Measurements from ENCODE around the gene SAG. TPM values are rescaled to one million over a fixed set of nuclear protein-coding genes. Genes with fewer than 3 reads are reported as not detected.
"Not testable (repeated sequence)": the region's sequence is repeated elsewhere in the genome, so short reads cannot be mapped to it uniquely, and the experiment has no call there.

Gene SAG
- total RNA-seq, 1 donor from 2014 or later: not detected

DNA sequence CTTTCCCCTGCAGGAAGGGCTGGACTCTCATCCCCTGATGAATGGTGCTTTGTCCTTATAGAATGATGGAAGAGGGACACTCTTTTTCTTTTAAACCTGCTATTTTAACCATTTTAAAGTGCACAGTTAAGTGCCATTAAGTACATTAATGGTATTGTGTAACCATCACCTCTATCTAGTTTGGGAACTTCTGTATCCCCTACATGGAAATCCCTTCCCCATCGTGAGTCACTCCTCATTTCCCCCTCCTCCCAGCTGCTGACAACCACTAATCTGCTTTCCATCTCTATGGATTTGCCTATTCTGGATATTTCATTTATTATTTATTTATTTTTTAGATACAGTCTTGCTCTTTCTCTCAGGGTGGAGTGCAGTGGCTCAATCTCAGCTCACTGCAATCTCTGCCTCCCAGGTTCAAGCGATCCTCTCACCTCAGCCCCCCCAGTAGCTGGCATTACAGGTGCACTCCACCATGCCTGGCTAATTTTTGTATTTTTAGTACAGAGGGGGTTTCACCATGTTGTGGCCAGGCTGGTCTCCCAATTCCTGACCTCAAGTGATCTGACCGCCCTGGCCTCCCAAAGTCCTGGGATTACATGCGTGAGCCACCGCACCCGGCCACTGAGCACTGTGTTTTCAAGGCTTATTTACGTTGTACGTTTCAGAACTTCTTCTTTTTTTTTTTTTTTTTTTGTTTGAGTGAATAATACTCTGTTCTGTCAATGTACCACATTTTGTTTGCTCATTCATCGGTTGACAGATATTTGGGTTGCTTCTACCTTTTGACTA, 62.5 kb downstream of the SAG start:
- no peak overlapping the region for H3K4me3 ChIP-seq (ENCODE audit: low read depth, low read length)
- no peaks in the 10 kb centered on the region for H3K27me3 ChIP-seq (ENCODE audit: control insufficient read depth, insufficient read depth, low read length)
- H3K36me3 ChIP-seq (ENCODE audit: control insufficient read depth, insufficient read depth, low read length): no peaks in the 10 kb centered on the region
- TF ChIP-seq, protein P1, sequence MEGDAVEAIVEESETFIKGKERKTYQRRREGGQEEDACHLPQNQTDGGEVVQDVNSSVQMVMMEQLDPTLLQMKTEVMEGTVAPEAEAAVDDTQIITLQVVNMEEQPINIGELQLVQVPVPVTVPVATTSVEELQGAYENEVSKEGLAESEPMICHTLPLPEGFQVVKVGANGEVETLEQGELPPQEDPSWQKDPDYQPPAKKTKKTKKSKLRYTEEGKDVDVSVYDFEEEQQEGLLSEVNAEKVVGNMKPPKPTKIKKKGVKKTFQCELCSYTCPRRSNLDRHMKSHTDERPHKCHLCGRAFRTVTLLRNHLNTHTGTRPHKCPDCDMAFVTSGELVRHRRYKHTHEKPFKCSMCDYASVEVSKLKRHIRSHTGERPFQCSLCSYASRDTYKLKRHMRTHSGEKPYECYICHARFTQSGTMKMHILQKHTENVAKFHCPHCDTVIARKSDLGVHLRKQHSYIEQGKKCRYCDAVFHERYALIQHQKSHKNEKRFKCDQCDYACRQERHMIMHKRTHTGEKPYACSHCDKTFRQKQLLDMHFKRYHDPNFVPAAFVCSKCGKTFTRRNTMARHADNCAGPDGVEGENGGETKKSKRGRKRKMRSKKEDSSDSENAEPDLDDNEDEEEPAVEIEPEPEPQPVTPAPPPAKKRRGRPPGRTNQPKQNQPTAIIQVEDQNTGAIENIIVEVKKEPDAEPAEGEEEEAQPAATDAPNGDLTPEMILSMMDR (IDR thresholded peaks at IDR 0.05; ENCODE audit: insufficient read depth, low read length, poor library complexity, severe bottlenecking): no peak
- DNase-seq (ENCODE audit: low read depth): no peak

DNA sequence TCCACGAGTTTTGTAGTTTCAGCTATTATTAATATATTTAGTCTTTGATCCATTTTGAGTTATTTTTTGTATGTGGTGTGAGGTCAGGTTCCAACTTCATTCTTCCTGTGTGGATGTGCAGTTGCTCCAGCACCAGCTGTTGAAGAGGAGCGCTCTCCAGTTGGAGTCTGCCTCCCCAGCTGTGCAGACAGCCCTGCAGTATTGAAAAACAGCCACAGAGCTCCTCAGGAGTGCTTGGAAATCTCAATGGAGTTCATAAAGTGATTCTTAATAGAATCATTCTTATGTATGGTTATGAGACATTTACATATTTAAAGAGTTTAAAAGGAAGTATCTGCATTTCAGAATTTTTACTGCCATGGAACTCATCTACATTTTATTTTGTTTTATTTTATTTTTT, 64.0 kb downstream of the SAG start:
- TF ChIP-seq, protein P1 (IDR thresholded peaks at IDR 0.05; ENCODE audit: insufficient read depth, low read length, poor library complexity, severe bottlenecking): no peak
- H3K36me3 ChIP-seq (ENCODE audit: control insufficient read depth, insufficient read depth, low read length): no peaks in the 10 kb centered on the region
- DNase-seq (ENCODE audit: low read depth): no peak
- no peak overlapping the region for H3K4me3 ChIP-seq (ENCODE audit: low read depth, low read length)
- no peaks in the 10 kb centered on the region for H3K27me3 ChIP-seq (ENCODE audit: control insufficient read depth, insufficient read depth, low read length)

DNA sequence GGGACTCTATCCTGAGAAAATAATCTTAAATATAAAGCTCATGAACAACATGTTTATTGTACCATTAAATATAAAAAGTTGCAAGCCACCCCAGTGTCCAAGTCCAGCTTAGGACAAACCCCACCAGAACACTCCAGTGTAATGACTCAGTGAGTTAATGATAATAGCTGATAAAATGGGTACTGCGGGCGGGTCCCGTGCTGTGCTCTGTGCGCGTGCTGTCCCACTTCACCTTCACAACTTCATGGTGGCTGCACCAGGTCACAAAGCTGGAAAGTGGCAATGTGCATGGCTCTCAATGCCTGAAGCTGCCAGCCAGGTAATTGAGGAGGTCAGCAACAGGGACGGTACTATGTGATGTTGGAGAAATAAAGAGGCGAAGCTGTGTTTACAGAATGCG, 65.2 kb downstream of the SAG start:
- no peaks in the 10 kb centered on the region for H3K36me3 ChIP-seq (ENCODE audit: control insufficient read depth, insufficient read depth, low read length)
- H3K4me3 ChIP-seq (ENCODE audit: low read depth, low read length): no peak overlapping the region
- DNase-seq (ENCODE audit: low read depth): no peak
- H3K27me3 ChIP-seq (ENCODE audit: control insufficient read depth, insufficient read depth, low read length): no peaks in the 10 kb centered on the region
- TF ChIP-seq, protein P1 (IDR thresholded peaks at IDR 0.05; ENCODE audit: insufficient read depth, low read length, poor library complexity, severe bottlenecking): no peak

DNA sequence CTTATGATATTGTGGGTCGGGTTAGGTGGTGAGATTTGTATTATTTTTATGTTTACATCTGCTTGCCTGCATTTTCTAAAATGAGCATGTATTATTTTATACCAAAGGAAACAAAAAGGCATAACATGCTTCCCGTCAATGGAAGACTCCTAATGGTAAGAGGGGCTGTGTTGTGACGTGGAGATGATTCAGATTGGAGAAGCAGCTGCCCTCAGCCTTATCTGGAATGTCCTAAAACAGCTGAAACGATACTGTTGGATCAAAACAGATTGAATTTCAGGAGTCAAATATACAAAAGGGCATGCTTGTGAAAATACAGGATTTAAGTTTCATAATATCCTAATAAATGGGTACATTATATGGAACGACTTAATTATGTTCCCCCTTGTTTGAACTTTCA, 65.7 kb downstream of the SAG start:
- no peak for DNase-seq (ENCODE audit: low read depth)
- Histone ChIP-seq H3K27me3 (ENCODE audit: control insufficient read depth, insufficient read depth, low read length) (no peaks in the 10 kb centered on the region), H3K36me3 (ENCODE audit: control insufficient read depth, insufficient read depth, low read length) (no peaks in the 10 kb centered on the region), H3K4me3 (ENCODE audit: low read depth, low read length) (no peak overlapping the region)
- TF ChIP-seq, protein P1 (IDR thresholded peaks at IDR 0.05; ENCODE audit: insufficient read depth, low read length, poor library complexity, severe bottlenecking): no peak

DNA sequence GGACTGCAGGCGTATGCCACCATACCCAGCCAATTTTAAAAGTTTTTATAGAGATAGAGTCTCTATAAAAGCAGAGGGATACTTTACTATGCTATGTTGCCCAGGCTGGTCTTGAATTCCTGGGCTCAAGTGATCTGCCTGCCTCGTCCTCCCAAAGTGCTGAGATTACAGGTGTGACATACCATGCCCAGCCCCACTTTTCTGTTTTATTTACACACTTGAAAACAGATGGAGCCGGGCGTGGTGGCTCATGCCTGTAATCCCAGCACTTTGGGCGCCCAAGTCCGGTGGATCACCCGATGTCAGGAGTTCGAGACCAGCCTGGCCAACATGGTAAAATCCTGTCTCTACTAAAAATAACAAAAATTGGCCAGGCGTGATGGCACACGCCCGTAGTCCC, 67.2 kb downstream of the SAG start:
- H3K27me3 ChIP-seq (ENCODE audit: control insufficient read depth, insufficient read depth, low read length); DNase-seq (ENCODE audit: low read depth); H3K4me3 ChIP-seq (ENCODE audit: low read depth, low read length); H3K36me3 ChIP-seq (ENCODE audit: control insufficient read depth, insufficient read depth, low read length): not testable (repeated sequence)

DNA sequence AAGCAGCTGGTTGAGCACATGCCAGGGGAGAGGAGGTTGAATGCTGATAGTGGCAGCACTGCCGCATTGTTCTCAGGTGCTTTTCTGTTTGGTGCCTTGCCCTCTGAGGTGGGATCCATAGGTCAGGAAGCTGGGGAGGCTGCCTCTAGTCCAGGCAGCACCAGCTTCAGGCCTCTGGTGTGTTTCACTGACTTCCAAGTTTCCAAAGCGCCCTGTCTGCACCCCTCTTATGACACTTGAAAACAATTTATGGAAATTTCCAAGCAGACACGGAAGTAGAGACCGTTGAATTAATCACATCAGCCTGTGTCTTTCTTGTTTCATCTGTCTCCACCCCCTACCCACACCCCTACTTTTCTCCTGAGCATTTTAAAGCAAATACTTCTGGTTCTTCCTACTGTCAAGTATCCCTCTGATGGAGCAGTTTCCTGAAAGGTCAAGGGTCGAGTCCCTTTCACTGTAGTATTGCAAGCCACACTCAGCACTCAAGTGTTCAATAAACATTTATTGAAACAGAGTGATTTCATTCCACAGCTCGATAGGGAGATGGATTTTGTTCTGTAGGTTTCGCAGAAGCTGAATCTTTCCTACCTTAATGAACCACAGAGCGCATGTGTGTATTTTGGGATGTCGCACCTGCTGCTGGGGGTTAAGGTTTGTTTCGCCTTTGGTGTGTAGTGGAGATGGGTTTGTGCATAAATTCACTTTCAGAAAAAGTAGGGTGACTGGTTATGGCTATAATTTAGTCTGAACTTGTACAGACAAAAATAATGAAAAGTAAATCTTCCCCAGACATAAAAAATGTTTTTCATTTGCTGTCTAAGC, 68.1 kb downstream of the SAG start:
- Histone ChIP-seq H3K27me3 (ENCODE audit: control insufficient read depth, insufficient read depth, low read length) (no peaks in the 10 kb centered on the region), H3K36me3 (ENCODE audit: control insufficient read depth, insufficient read depth, low read length) (no peaks in the 10 kb centered on the region), H3K4me3 (ENCODE audit: low read depth, low read length) (no peak overlapping the region)
- TF ChIP-seq, protein P1 (IDR thresholded peaks at IDR 0.05; ENCODE audit: insufficient read depth, low read length, poor library complexity, severe bottlenecking): no peak
- no peak for DNase-seq (ENCODE audit: low read depth)

Measured in kidney epithelial cell (primary cell).